ENCODE data around the gene RAB23. TPM values are rescaled to one million over a fixed set of nuclear protein-coding genes. Genes with fewer than 3 reads are reported as not detected.

Gene RAB23
- polyA plus RNA-seq, 1 donor from 2014 or later, result 11.7 TPM

- Histone ChIP-seq H4K20me1 (ENCODE audit: insufficient read depth) (no peaks in the 10 kb centered on the region), H3K79me2 (replicated peaks; ENCODE audit: insufficient read depth, low read length) (no peaks in the 10 kb centered on the region), H3K4me3 (ENCODE audit: low read length) (no peak overlapping the region), H3K9me2 (ENCODE audit: insufficient read depth, low read length) (no peaks in the 10 kb centered on the region), H3K4me2 (ENCODE audit: low read length) (no peak overlapping the region), H2AFZ (ENCODE audit: low read depth, low read length) (no peak overlapping the region), H3K9me3 (ENCODE audit: low read length) (no peaks in the 10 kb centered on the region), H3F3A (ENCODE audit: insufficient read depth, low read length, poor library complexity, severe bottlenecking) (no peaks in the 10 kb centered on the region), H3K9ac (ENCODE audit: low read length) (no peak overlapping the region), H3K27ac (ENCODE audit: low read length) (no peak overlapping the region), H3K36me3 (ENCODE audit: insufficient read depth, low read length) (no peaks in the 10 kb centered on the region), H3K27me3 (ENCODE audit: insufficient read depth, low read depth, low read length) (no peaks in the 10 kb centered on the region)
- TF ChIP-seq MXI1 (conservative IDR thresholded peaks at IDR 0.05; ENCODE audit: poor library complexity, severe bottlenecking), result no peak
- TF ChIP-seq EP300 (conservative IDR thresholded peaks at IDR 0.05; ENCODE audit: poor library complexity, severe bottlenecking), result no peak
- no peak for TF ChIP-seq EZH2 (IDR thresholded peaks at IDR 0.05; ENCODE audit: borderline replicate concordance, insufficient read depth, low read length, poor library complexity, severe bottlenecking)
- no peak for TF ChIP-seq POLR2AphosphoS5 (IDR thresholded peaks at IDR 0.05)
- no peak for TF ChIP-seq REST (IDR thresholded peaks at IDR 0.05; ENCODE audit: borderline replicate concordance)
- no peak for TF ChIP-seq SMC3 (conservative IDR thresholded peaks at IDR 0.05; ENCODE audit: poor library complexity)
- TF ChIP-seq TAF1 (IDR thresholded peaks at IDR 0.05; ENCODE audit: low read depth), result no peak
- no peak for TF ChIP-seq RAD21 (conservative IDR thresholded peaks at IDR 0.05)
- TF ChIP-seq CTCF (IDR thresholded peaks at IDR 0.05; ENCODE audit: poor library complexity, severe bottlenecking), result no peak
Measured at GRCh38 chr6:57256541-57256940, 34.4 kb upstream of the RAB23 start.

GRCh38 chr6:57255451-57256169 is 33.5 kb upstream of the RAB23 start:
- Histone ChIP-seq H3K9me3 (ENCODE audit: low read length) (no peaks in the 10 kb centered on the region), H3K27me3 (ENCODE audit: insufficient read depth, low read depth, low read length) (no peaks in the 10 kb centered on the region), H3K79me2 (replicated peaks; ENCODE audit: insufficient read depth, low read length) (no peaks in the 10 kb centered on the region), H3F3A (ENCODE audit: insufficient read depth, low read length, poor library complexity, severe bottlenecking) (no peaks in the 10 kb centered on the region), H3K9me2 (ENCODE audit: insufficient read depth, low read length) (no peaks in the 10 kb centered on the region), H3K27ac (ENCODE audit: low read length) (no peak overlapping the region), H3K36me3 (ENCODE audit: insufficient read depth, low read length) (no peaks in the 10 kb centered on the region), H3K4me3 (ENCODE audit: low read length) (no peak overlapping the region), H3K4me2 (ENCODE audit: low read length) (no peak overlapping the region), H2AFZ (ENCODE audit: low read depth, low read length) (no peak overlapping the region), H3K9ac (ENCODE audit: low read length) (no peak overlapping the region), H4K20me1 (ENCODE audit: insufficient read depth) (no peaks in the 10 kb centered on the region)
- TF ChIP-seq SMC3 (conservative IDR thresholded peaks at IDR 0.05; ENCODE audit: poor library complexity), result no peak
- no peak for TF ChIP-seq MXI1 (conservative IDR thresholded peaks at IDR 0.05; ENCODE audit: poor library complexity, severe bottlenecking)
